B cell (primary cell): Measurements from ENCODE around the gene SUV39H2. TPM values are rescaled to one million over a fixed set of nuclear protein-coding genes. Genes with fewer than 3 reads are reported as not detected.
A peak's percentile ranks its signal among the peaks of the same experiment; 100 is the strongest.

Source experiments
- ATAC-seq: fragments of 200-7000 bp; cut with Tn5 transposase; one replicate; pipeline ENCODE4 v1.10.0; 2021; ENCODE audit warnings: low read depth, mild to moderate bottlenecking, moderate number of reproducible peaks, moderate library complexity
- CTCF ChIA-PET: fragments of 350-600 bp; sonication (Branson Sonifier 250); formaldehyde crosslinking; loops from one replicate; lab custom pipeline; 2021; ENCODE audit warnings: antibody characterized with exemption, inconsistent platforms; lab: Charles Lee
- POLR2A ChIA-PET: fragments of 350-600 bp; sonication (Branson Sonifier 250); formaldehyde crosslinking; loops from one replicate; lab custom pipeline; 2021; ENCODE audit warnings: antibody characterized with exemption; lab: Charles Lee
- DNase-seq: peaks from one replicate; pipeline ENCODE4 v3.0.0; 2013
- H2AFZ ChIP-seq: 2 replicates; pipeline ENCODE4 v1.6.1; 2012; ENCODE audit warnings: mild to moderate bottlenecking, low read depth, low read length; ENCODE audit not compliant: insufficient read depth, poor library complexity, severe bottlenecking
- H3K27ac ChIP-seq, 2 donors: 1 replicate in 1 of 2; 2 replicates in 1 of 2; pipeline ENCODE4 v1.5.1; 2012 to 2013; ENCODE audit warnings: low read length in 2 of 2, mild to moderate bottlenecking in 2 of 2, moderate library complexity in 1 of 2
- H3K27me3 ChIP-seq, 4 experiments: fragments of 200-600 bp in 1 of 4; sonication (generic) in 1 of 4; replicated peaks in 1 of 4; 1 replicate in 2 of 4; 2 replicates in 2 of 4; pipeline versions ENCODE4 v1.6.1 to v1.7.0; 2013 to 2016; ENCODE audit warnings: low read length in 3 of 4, mild to moderate bottlenecking in 2 of 4, mixed read lengths in 1 of 4, moderate library complexity in 1 of 4; ENCODE audit not compliant: insufficient read depth in 4 of 4, control insufficient read depth in 3 of 4; ENCODE audit errors: control extremely low read depth in 1 of 4
- H3K36me3 ChIP-seq, 2 experiments: replicated peaks in 1 of 2; 1 replicate in 1 of 2; 2 replicates in 1 of 2; pipeline versions ENCODE4 v1.6.1 to v1.7.1; 2013; ENCODE audit warnings: low read length in 1 of 2; ENCODE audit not compliant: insufficient read depth in 2 of 2, control insufficient read depth in 1 of 2; ENCODE audit errors: control extremely low read depth in 1 of 2, extremely low read depth in 1 of 2
- H3K4me1 ChIP-seq, 2 donors: fragments of 200-600 bp in 1 of 2; sonication (generic) in 1 of 2; 1 replicate in 1 of 2; 2 replicates in 1 of 2; pipeline versions ENCODE4 v1.5.1 to v1.6.1; 2013 to 2017; ENCODE audit warnings: low read length in 2 of 2; ENCODE audit not compliant: control insufficient read depth in 2 of 2, insufficient read depth in 2 of 2
- H3K4me2 ChIP-seq: replicated peaks from 2 replicates; pipeline ENCODE3; 2012; ENCODE audit warnings: mild to moderate bottlenecking, low read depth, low read length; ENCODE audit not compliant: poor library complexity, severe bottlenecking
- H3K4me3 ChIP-seq, 5 experiments: fragments of 200-600 bp in 1 of 5; sonication (generic) in 1 of 5; 1 replicate in 3 of 5; 2 replicates in 2 of 5; pipeline versions ENCODE4 v1.5.1 to v1.7.0; 2011 to 2016; ENCODE audit warnings: low read length in 4 of 5, mild to moderate bottlenecking in 4 of 5, low read depth in 2 of 5, control low read depth in 1 of 5, moderate library complexity in 1 of 5; ENCODE audit not compliant: insufficient read depth in 1 of 5; ENCODE audit errors: control extremely low read depth in 1 of 5, extremely low read depth in 1 of 5
- H3K79me2 ChIP-seq: fragments of 200-600 bp; sonication (generic); one replicate; pipeline ENCODE4 v1.6.0; 2016; ENCODE audit warnings: low read length; ENCODE audit not compliant: control insufficient read depth, insufficient read depth
- H3K9ac ChIP-seq: fragments of 200-600 bp; sonication (generic); 2 replicates; pipeline ENCODE4 v1.6.1; 2017; ENCODE audit warnings: mild to moderate bottlenecking, low read length, moderate library complexity
- H3K9me3 ChIP-seq, 3 donors: one replicate each; pipeline versions ENCODE4 v1.6.1 to v1.7.1; 2013; ENCODE audit warnings: low read length in 2 of 3; ENCODE audit not compliant: control insufficient read depth in 2 of 3, insufficient read depth in 1 of 3; ENCODE audit errors: control extremely low read depth in 1 of 3
- H4K20me1 ChIP-seq: 2 replicates; pipeline ENCODE4 v1.6.0; 2012; ENCODE audit warnings: mild to moderate bottlenecking, low read length; ENCODE audit not compliant: insufficient read depth, control insufficient read depth, poor library complexity, severe bottlenecking
- H3K27ac Mint-ChIP-seq: one replicate; pipeline ENCODE4 v1.8.0; 2021; ENCODE audit warnings: mixed read lengths
- H3K27me3 Mint-ChIP-seq: one replicate; pipeline ENCODE4 v1.8.0; 2021; ENCODE audit warnings: mixed read lengths
- H3K4me1 Mint-ChIP-seq: one replicate; pipeline ENCODE4 v1.8.0; 2021; ENCODE audit warnings: mixed read lengths
- H3K4me3 Mint-ChIP-seq: one replicate; pipeline ENCODE4 v1.8.0; 2021; ENCODE audit warnings: mixed read lengths
- H3K9me3 Mint-ChIP-seq: one replicate; pipeline ENCODE4 v1.8.0; 2022; ENCODE audit warnings: mixed read lengths; ENCODE audit not compliant: insufficient read depth
- CTCF ChIP-seq: fragments of 200-600 bp; IDR thresholded peaks from one replicate; pipeline ENCODE4 v1.8.0; 2022; ENCODE audit warnings: antibody characterized with exemption, mild to moderate bottlenecking
- EZH2 ChIP-seq: IDR thresholded peaks from 2 replicates; pipeline ENCODE4 v1.6.1; 2012; ENCODE audit warnings: borderline replicate concordance, low read depth, mild to moderate bottlenecking, moderate library complexity, low read length; ENCODE audit not compliant: insufficient read depth, poor library complexity, severe bottlenecking
- WGBS: methylation state at CpG from one replicate; pipeline ENCODE4 v1.1.5; 2013; ENCODE audit warnings: missing lambda C conversion rate; ENCODE audit not compliant: insufficient coverage; 5-methylcytosine and 5-hydroxymethylcytosine counted together
- intact Hi-C: fragments of 100-400 bp; cut with micrococcal nuclease; formaldehyde crosslinking; loops from one replicate; pipeline ENCODE4 v1.10.0; 2022
- polyA plus RNA-seq: library from polyadenylated mRNA; depleted of rRNA; stranded (reverse); fragments of >200 nt; gene quantifications from 2 replicates; pipeline ENCODE4 v1.2.3, GENCODE V29; 2012
- total RNA-seq, 2 donors: library from RNA; stranded (reverse); fragments of 120-200 nt in 1 of 2; gene quantifications; 1 replicate in 1 of 2; 2 replicates in 1 of 2; pipeline versions ENCODE4 v1.2.3 to v1.2.4, GENCODE V29; 2013 to 2022

Gene SUV39H2
- total and polyA plus RNA-seq, 2 donors (not counting 1 experiment from before 2014, with no cell fraction given): 0.73 to 3.2 TPM

GRCh38 chr10:14947268-14947667 is 68.6 kb downstream of the SUV39H2 start:
- no peak for TF ChIP-seq CTCF
- TF ChIP-seq EZH2: no peak
- Mint-ChIP-seq H3K4me1 (peaks cover 40% of the 10 kb centered on the region), H3K9me3 (no peaks in the 10 kb centered on the region), H3K4me3 (no peak overlapping the region), H3K27ac (no peak overlapping the region), H3K27me3 (no peaks in the 10 kb centered on the region)
- no peak overlapping the region for H3K9ac ChIP-seq
- H3K9me3 ChIP-seq: no peaks in the 10 kb centered on the region
- no peak overlapping the region for H3K4me3 ChIP-seq
- peaks cover 91% of the 10 kb centered on the region for H3K79me2 ChIP-seq
- WGBS: 100% methylated on average over 1 of the region's 1 CpG
- H3K36me3 ChIP-seq: peaks cover 4 to 70% of the 10 kb centered on the region in 2 experiments
- ATAC-seq (no peak), DNase-seq (no peak)
- ChIA-PET POLR2A (no interaction called here), CTCF (interaction anchor here (0.6 kb wide), 1 partner anchor 27 kb away, joined by 5 read pairs; no protein-coding TSS in a partner anchor)
- no peak overlapping the region for H3K27ac ChIP-seq
- peaks cover 31 to 33% of the 10 kb centered on the region in 2 donors for H3K4me1 ChIP-seq
- H4K20me1 ChIP-seq: peaks cover 70% of the 10 kb centered on the region
- H2AFZ ChIP-seq: no peak overlapping the region
- no peaks in the 10 kb centered on the region for H3K27me3 ChIP-seq
- intact Hi-C loops: no loop called here
- no peak overlapping the region for H3K4me2 ChIP-seq

GRCh38 chr10:14949291-14949690 is 70.6 kb downstream of the SUV39H2 start:
- TF ChIP-seq CTCF (no peak), EZH2 (no peak)
- Histone ChIP-seq H3K27ac (no peak overlapping the region), H3K4me2 (no peak overlapping the region), H4K20me1 (peaks cover 62% of the 10 kb centered on the region), H3K79me2 (peaks cover 93% of the 10 kb centered on the region), H3K4me1 (peaks cover 37 to 48% of the 10 kb centered on the region in 2 donors), H3K36me3 (peaks cover 4 to 59% of the 10 kb centered on the region in 2 experiments), H3K27me3 (no peaks in the 10 kb centered on the region), H2AFZ (no peak overlapping the region), H3K9ac (no peak overlapping the region), H3K4me3 (no peak overlapping the region), H3K9me3 (no peaks in the 10 kb centered on the region)
- ChIA-PET CTCF (interaction anchor here (1.7 to 2.2 kb wide), 2 partner anchors 10 to 23 kb away, joined by 5 to 8 read pairs; partner anchors contain the start of gene MEIG1), POLR2A (no interaction called here)
- ATAC-seq (no peak), DNase-seq (no peak)
- intact Hi-C loops: no loop called here
- H3K9me3 Mint-ChIP-seq: no peaks in the 10 kb centered on the region
- H3K4me3 Mint-ChIP-seq: peak overlapping the region; percentile 26
- WGBS: 87% methylated on average over 3 of the region's 5 CpGs
- H3K4me1 Mint-ChIP-seq: peaks cover 50% of the 10 kb centered on the region
- H3K27me3 Mint-ChIP-seq: no peaks in the 10 kb centered on the region
- peak overlapping the region; percentile 5 for H3K27ac Mint-ChIP-seq
